H1 (cell line): ENCODE measurements around the gene SMAP1. TPM values are rescaled to one million over a fixed set of nuclear protein-coding genes. Genes with fewer than 3 reads are reported as not detected.

ENCODE experiments used
- CTCF ChIA-PET: fragments of 300-600 bp; sonication (Branson Sonifier 250); formaldehyde crosslinking; loops from one replicate; lab custom pipeline; 2021; ENCODE audit not compliant: partially characterized antibody; lab: Charles Lee
- POLR2A ChIA-PET: fragments of 300-600 bp; sonication (Branson Sonifier 250); formaldehyde crosslinking; loops from one replicate; lab custom pipeline; 2021; ENCODE audit warnings: inconsistent platforms; ENCODE audit not compliant: partially characterized antibody; lab: Charles Lee
- DNase-seq, 2 experiments: peaks; one replicate each; pipeline versions ENCODE4 v3.0.0 to v3.0.0-alpha.2; 2010 to 2022; ENCODE audit warnings: low spot score in 2 of 2, low read depth in 1 of 2, mixed read lengths in 1 of 2
- FAIRE-seq: peaks from 2 replicates; lab custom pipeline; 2011; peaks lifted over from hg19 to GRCh38; lab: Jason Lieb, UNC
- H2AFZ ChIP-seq: 2 replicates; pipeline ENCODE4 v1.8.1; 2012; ENCODE audit warnings: low read length, inconsistent platforms
- H2AK5ac ChIP-seq: 2 replicates; pipeline ENCODE4 v1.6.1; 2013; ENCODE audit warnings: low read depth, low read length
- H2BK120ac ChIP-seq: replicated peaks from 2 replicates; pipeline ENCODE3; 2013; ENCODE audit warnings: low read depth, low read length, inconsistent platforms
- H2BK12ac ChIP-seq: 2 replicates; pipeline ENCODE4 v1.6.1; 2013; ENCODE audit warnings: low read depth, low read length
- H2BK15ac ChIP-seq: 2 replicates; pipeline ENCODE4 v1.6.1; 2013; ENCODE audit warnings: low read length
- H2BK20ac ChIP-seq: 2 replicates; pipeline ENCODE4 v1.6.1; 2013; ENCODE audit warnings: low read length
- H2BK5ac ChIP-seq: 2 replicates; pipeline ENCODE4 v1.6.1; 2013; ENCODE audit warnings: low read depth, low read length
- H3K14ac ChIP-seq: 2 replicates; pipeline ENCODE4 v1.6.1; 2013; ENCODE audit warnings: inconsistent platforms; ENCODE audit not compliant: insufficient read length
- H3K18ac ChIP-seq: 2 replicates; pipeline ENCODE4 v1.6.1; 2013; ENCODE audit warnings: low read length; ENCODE audit errors: extremely low read depth
- H3K23ac ChIP-seq: 2 replicates; pipeline ENCODE4 v1.6.1; 2013; ENCODE audit warnings: inconsistent platforms; ENCODE audit not compliant: insufficient read length
- H3K23me2 ChIP-seq: 2 replicates; pipeline ENCODE4 v1.6.1; 2013; ENCODE audit warnings: low read depth, low read length
- H3K27ac ChIP-seq: 2 replicates; pipeline ENCODE4 v1.6.1; 2011; ENCODE audit warnings: low read depth, low read length, inconsistent platforms
- H3K27me3 ChIP-seq, 4 experiments: replicated peaks in 1 of 4; 1 replicate in 1 of 4; 2 replicates in 3 of 4; pipeline versions ENCODE4 v1.6.1 to v1.8.1; 2011 to 2013; ENCODE audit warnings: low read length in 3 of 4, mild to moderate bottlenecking in 3 of 4, inconsistent platforms in 2 of 4, mixed read lengths in 2 of 4, moderate library complexity in 1 of 4; ENCODE audit not compliant: control insufficient read depth in 3 of 4, insufficient read depth in 3 of 4; ENCODE audit errors: extremely low read depth in 1 of 4
- H3K36me3 ChIP-seq, 4 experiments: 2 replicates each; pipeline versions ENCODE4 v1.6.1 to v1.8.1; 2011 to 2013; ENCODE audit warnings: mild to moderate bottlenecking in 4 of 4, low read length in 3 of 4, moderate library complexity in 2 of 4, control low read depth in 1 of 4, inconsistent platforms in 1 of 4; ENCODE audit not compliant: insufficient read depth in 4 of 4, control insufficient read depth in 2 of 4
- H3K4ac ChIP-seq: replicated peaks from 2 replicates; pipeline ENCODE3; 2013; ENCODE audit warnings: low read length, low read depth, mixed read lengths, inconsistent platforms; ENCODE audit not compliant: insufficient read length
- H3K4me1 ChIP-seq, 4 experiments: replicated peaks in 1 of 4; 1 replicate in 1 of 4; 2 replicates in 3 of 4; pipeline versions ENCODE4 v1.6.1 to v1.8.1; 2011 to 2013; ENCODE audit warnings: low read length in 3 of 4, inconsistent platforms in 2 of 4, mixed read lengths in 1 of 4; ENCODE audit not compliant: insufficient read depth in 4 of 4, control insufficient read depth in 3 of 4
- H3K4me2 ChIP-seq, 2 experiments: 2 replicates each; pipeline versions ENCODE4 v1.6.1 to v1.8.1; 2011 to 2013; ENCODE audit warnings: low read depth in 2 of 2, low read length in 2 of 2, control low read depth in 1 of 2, inconsistent platforms in 1 of 2, mild to moderate bottlenecking in 1 of 2; ENCODE audit not compliant: insufficient read depth in 1 of 2
- H3K4me3 ChIP-seq, 4 experiments: fragments of 200-600, 300-600 bp in 1 of 4; sonication (generic), shearing (Covaris generic), sonication (Bioruptor Twin) in 1 of 4; 2 replicates each; pipeline versions ENCODE4 v1.5.1 to v1.8.1; 2011 to 2016; ENCODE audit warnings: low read length in 4 of 4, low read depth in 3 of 4, control low read depth in 2 of 4, inconsistent platforms in 2 of 4, mild to moderate bottlenecking in 2 of 4, mixed read lengths in 1 of 4, moderate library complexity in 1 of 4; ENCODE audit not compliant: insufficient read depth in 2 of 4; ENCODE audit errors: extremely low read depth in 1 of 4
- H3K56ac ChIP-seq: replicated peaks from 2 replicates; pipeline ENCODE3; 2013; ENCODE audit warnings: low read depth, mild to moderate bottlenecking, mixed read lengths, low read length, inconsistent platforms; ENCODE audit not compliant: insufficient read length
- H3K79me1 ChIP-seq: 2 replicates; pipeline ENCODE4 v1.6.1; 2013; ENCODE audit warnings: low read depth, low read length, control low read depth
- H3K79me2 ChIP-seq, 2 experiments: 2 replicates each; pipeline versions ENCODE4 v1.6.1 to v1.8.1; 2012 to 2013; ENCODE audit warnings: low read length in 2 of 2, mild to moderate bottlenecking in 2 of 2, inconsistent platforms in 1 of 2; ENCODE audit not compliant: insufficient read depth in 2 of 2, control insufficient read depth in 1 of 2
- H3K9ac ChIP-seq, 4 experiments: replicated peaks in 1 of 4; 1 replicate in 1 of 4; 2 replicates in 3 of 4; pipeline versions ENCODE4 v1.6.1 to v1.8.1; 2011 to 2013; ENCODE audit warnings: low read depth in 3 of 4, low read length in 3 of 4, control low read depth in 2 of 4, mild to moderate bottlenecking in 2 of 4, moderate library complexity in 2 of 4, inconsistent platforms in 1 of 4; ENCODE audit errors: extremely low read depth in 1 of 4
- H3K9me3 ChIP-seq, 2 experiments: 2 replicates each; pipeline versions ENCODE4 v1.6.1 to v1.8.1; 2012 to 2013; ENCODE audit warnings: mild to moderate bottlenecking in 2 of 2, moderate library complexity in 2 of 2, control low read depth in 1 of 2, inconsistent platforms in 1 of 2, low read depth in 1 of 2, low read length in 1 of 2, mixed read lengths in 1 of 2; ENCODE audit not compliant: insufficient read depth in 2 of 2
- H4K20me1 ChIP-seq, 2 experiments: replicated peaks in 1 of 2; 2 replicates each; pipeline versions ENCODE3 to v1.8.1; 2011 to 2013; ENCODE audit warnings: inconsistent platforms in 2 of 2, low read length in 2 of 2, mild to moderate bottlenecking in 1 of 2; ENCODE audit not compliant: insufficient read depth in 2 of 2, control insufficient read depth in 1 of 2
- H4K5ac ChIP-seq: 2 replicates; pipeline ENCODE4 v1.6.1; 2013; ENCODE audit warnings: low read length, low read depth, mixed read lengths, inconsistent platforms; ENCODE audit not compliant: insufficient read length
- H4K8ac ChIP-seq: 2 replicates; pipeline ENCODE4 v1.8.0; 2013; ENCODE audit warnings: mild to moderate bottlenecking, moderate library complexity, low read length, inconsistent platforms; ENCODE audit not compliant: insufficient read depth; ENCODE audit errors: extremely low read depth
- H4K91ac ChIP-seq: replicated peaks from 2 replicates; pipeline ENCODE3; 2013; ENCODE audit warnings: low read length, mixed read lengths, inconsistent platforms; ENCODE audit not compliant: insufficient read length
- BCL11A ChIP-seq, 2 experiments: IDR thresholded peaks; one replicate each; pipeline ENCODE4 v1.6.1; 2011; ENCODE audit warnings: low read depth in 2 of 2, low read length in 2 of 2, mild to moderate bottlenecking in 2 of 2
- CHD1 ChIP-seq: IDR thresholded peaks from 2 replicates; pipeline ENCODE4 v1.6.1; 2012; ENCODE audit warnings: low read depth, low read length, improper control_type of control experiment
- MAFK ChIP-seq: IDR thresholded peaks from 2 replicates; pipeline ENCODE4 v1.6.1; 2012; ENCODE audit warnings: low read depth, mild to moderate bottlenecking, improper control_type of control experiment, low read length
- NRF1 ChIP-seq: IDR thresholded peaks from 2 replicates; pipeline ENCODE4 v1.6.1; 2011; ENCODE audit warnings: mild to moderate bottlenecking, low read depth, low read length, improper control_type of control experiment
- PHF8 ChIP-seq: fragments of 200-600 bp; sonication (generic); conservative IDR thresholded peaks from 2 replicates; pipeline ENCODE4 v1.7.1; 2012; ENCODE audit warnings: low read depth, mild to moderate bottlenecking, inconsistent platforms, low read length, moderate library complexity
- POLR2A ChIP-seq, 2 experiments: IDR thresholded peaks; 1 replicate in 1 of 2; 2 replicates in 1 of 2; pipeline ENCODE4 v1.6.1; 2011; ENCODE audit warnings: low read depth in 2 of 2, low read length in 2 of 2, mild to moderate bottlenecking in 2 of 2; ENCODE audit errors: control extremely low read depth in 1 of 2
- SAP30 ChIP-seq: fragments of 300-600 bp; sonication (generic); IDR thresholded peaks from 2 replicates; pipeline ENCODE4 v1.7.1; 2012; ENCODE audit warnings: low read length, moderate library complexity, mild to moderate bottlenecking, inconsistent platforms; ENCODE audit not compliant: insufficient read depth, insufficient replicate concordance
- SIRT6 ChIP-seq: IDR thresholded peaks from one replicate; pipeline ENCODE4 v1.7.1; 2012; ENCODE audit warnings: low read length, inconsistent platforms
- TEAD4 ChIP-seq: IDR thresholded peaks from 2 replicates; pipeline ENCODE4 v1.6.1; 2012; ENCODE audit warnings: low read depth, low read length, inconsistent platforms, mixed read lengths
- USF2 ChIP-seq: IDR thresholded peaks from 2 replicates; pipeline ENCODE4 v1.6.1; 2011; ENCODE audit warnings: low read length, improper control_type of control experiment
- ZNF274 ChIP-seq: IDR thresholded peaks from 2 replicates; pipeline ENCODE4 v1.7.0; 2012; ENCODE audit warnings: low read length, borderline replicate concordance; ENCODE audit errors: extremely low read depth
- WGBS, 2 experiments: shearing (Covaris generic) in 1 of 2; methylation state at CpG; one replicate each; pipeline versions ENCODE4 v1.1.6 to v1.1.7; 2013 to 2015; ENCODE audit warnings: low lambda C conversion rate in 2 of 2, mixed read lengths in 2 of 2, inconsistent platforms in 1 of 2, low coverage in 1 of 2, missing lambda C conversion rate in 1 of 2; ENCODE audit not compliant: insufficient replicate concordance in 2 of 2, insufficient coverage in 1 of 2, insufficient read length in 1 of 2; ENCODE audit errors: extremely low coverage in 1 of 2, missing lambda C conversion rate in 1 of 2; 5-methylcytosine and 5-hydroxymethylcytosine counted together
- polyA plus RNA-seq, 7 experiments: library from polyadenylated mRNA; depleted of rRNA in 3 of 7; stranded (reverse) in 5 of 7; unstranded in 2 of 7; fragments of >200 nt in 5 of 7; fragments of 200-250 nt in 2 of 7; gene quantifications; 1 replicate in 5 of 7; 2 replicates in 1 of 7; 4 replicates in 1 of 7; pipeline versions ENCODE4 v1.2.1 to v1.2.3, GENCODE V29; 2011 to 2013; ENCODE audit warnings: missing spikeins in 2 of 7, mixed read lengths in 2 of 7
- total RNA-seq: library from RNA; stranded (reverse); fragmentation: NEBNext Ultra II Directional; extraction: Animal tissue kit (Norgen Biotek cat#: 25700); gene quantifications from 2 replicates; pipeline ENCODE4 v1.2.1, GENCODE V29; 2021

SMAP1 gene
- total and polyA plus RNA-seq, 2 of the 8 experiments (the other 6 are each of a cell fraction or from before 2014, with no cell fraction given): 18.8 to 32.4 TPM

- Histone ChIP-seq H3K36me3 (no peaks in the 10 kb centered on the region), H4K8ac (no peak overlapping the region), H3K18ac (no peak overlapping the region), H3K9ac (no peak overlapping the region), H3K14ac (no peak overlapping the region), H3K23me2 (no peaks in the 10 kb centered on the region), H4K91ac (no peak overlapping the region), H3K4me2 (no peak overlapping the region), H3K9me3 (no peaks in the 10 kb centered on the region), H2BK5ac (no peak overlapping the region), H4K5ac (no peak overlapping the region), H3K79me1 (no peaks in the 10 kb centered on the region; the same call in 1 of the 2 replicates), H3K27me3 (no peaks in the 10 kb centered on the region), H3K56ac (no peak overlapping the region), H3K27ac (no peak overlapping the region), H2AFZ (no peak overlapping the region), H3K4me1 (peaks cover 0 to 6% (median 0%) of the 10 kb centered on the region in 4 experiments; a peak in 1 of 7 replicates), H3K23ac (no peak overlapping the region), H4K20me1 (no peaks in the 10 kb centered on the region), H2BK120ac (no peak overlapping the region), H2BK12ac (no peak overlapping the region), H3K79me2 (peaks cover 0 to 25% of the 10 kb centered on the region in 2 experiments; a peak in 2 of 4 replicates), H3K4ac (no peak overlapping the region), H3K4me3 (no peak overlapping the region), H2AK5ac (no peak overlapping the region), H2BK20ac (no peak overlapping the region), H2BK15ac (no peak overlapping the region)
- ChIA-PET CTCF (interaction anchor here (0.6 to 3.4 kb wide), 8 partner anchors 20 to 372 kb away, joined by 3 to 30 read pairs (median 4); no protein-coding TSS in a partner anchor), POLR2A (no interaction called here)
- DNase-seq (no peak), FAIRE-seq (no peak)
- TF ChIP-seq NRF1 (no peak), TEAD4 (no peak), SAP30 (no peak), SIRT6 (no peak), POLR2A (IDR thresholded peaks at IDR 0.05; ENCODE audit: control extremely low read depth in 1 of 2, low read depth in 2 of 2, low read length in 2 of 2) (no peak), MAFK (no peak), PHF8 (no peak), ZNF274 (no peak), USF2 (no peak), BCL11A (IDR thresholded peaks at IDR 0.05; ENCODE audit: low read depth in 2 of 2, low read length in 2 of 2) (no peak), CHD1 (no peak)
- WGBS, 2 experiments: 88 to 100% methylated on average over 1 to 2 of the region's 2 CpGs
These were observed 38.1 kb downstream of the SMAP1 start for GRCh38 chr6:70705772-70706171.
